HG03571 (cell line): ENCODE measurements around the gene ZNF845.
A peak's percentile ranks its signal among the peaks of the same experiment; 100 is the strongest.
"Not testable (repeated sequence)": the region's sequence is repeated elsewhere in the genome, so short reads cannot be mapped to it uniquely, and the experiment has no call there.

ENCODE experiments used
- ATAC-seq: cut with Tn5 transposase; IDR thresholded peaks from one replicate; pipeline ENCODE4 v1.9.1; 2021; ENCODE audit not compliant: unreplicated experiment

ZNF845 gene

DNA sequence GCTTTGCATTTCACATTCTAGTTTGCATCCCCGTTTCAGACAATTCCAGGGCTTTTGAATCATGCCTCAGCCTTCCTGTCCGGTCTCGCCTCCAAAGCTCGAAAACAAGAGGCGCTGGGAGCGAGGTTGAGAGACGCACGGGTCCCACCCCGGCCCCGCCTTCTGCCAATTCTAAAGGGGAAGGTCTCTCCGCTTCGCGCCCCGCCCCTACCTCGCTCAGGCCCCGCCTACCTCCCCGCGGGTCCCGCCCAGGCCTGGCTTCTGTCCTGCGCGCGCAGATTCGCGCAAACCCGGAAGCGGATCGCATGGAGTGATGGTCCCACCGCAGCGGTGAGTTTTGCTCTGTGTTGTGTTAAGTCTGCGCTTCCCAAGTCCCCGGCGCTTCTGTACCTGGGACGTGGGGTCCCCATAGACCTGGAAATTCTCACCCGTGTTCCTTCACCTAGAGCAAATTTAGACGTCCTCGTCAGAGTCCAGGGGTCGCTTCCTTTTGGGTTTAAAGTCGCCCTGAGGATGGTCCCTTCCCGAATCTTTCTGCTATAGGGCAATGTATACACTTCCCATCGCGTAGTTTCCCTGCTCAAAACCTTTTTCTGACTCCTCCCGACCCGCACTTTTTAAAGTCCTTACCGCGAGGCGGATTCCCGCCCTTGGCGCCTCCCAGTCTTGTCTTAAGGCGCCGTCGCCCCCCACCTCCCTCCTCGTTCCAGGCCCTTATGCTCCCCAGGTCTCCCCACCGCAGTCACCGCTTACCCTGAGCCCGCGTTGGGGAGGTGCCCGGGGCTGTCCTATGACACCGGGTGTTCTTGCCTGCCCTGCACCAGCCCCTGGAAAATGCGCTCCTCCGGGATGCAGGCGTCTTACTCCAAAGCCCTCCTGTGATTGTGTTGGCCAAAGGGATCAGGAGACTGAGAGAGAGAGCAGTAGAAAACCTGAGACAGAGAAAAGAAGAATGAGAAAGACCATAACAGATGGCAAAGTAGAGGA is at the start of gene ZNF845:
Gene ZNF845, plus strand, starts transcription at position 287 of the 987 bp plus-strand sequence. CDS start 7,559 bp downstream, outside the sequence.
- peak; percentile 97 for ATAC-seq

DNA sequence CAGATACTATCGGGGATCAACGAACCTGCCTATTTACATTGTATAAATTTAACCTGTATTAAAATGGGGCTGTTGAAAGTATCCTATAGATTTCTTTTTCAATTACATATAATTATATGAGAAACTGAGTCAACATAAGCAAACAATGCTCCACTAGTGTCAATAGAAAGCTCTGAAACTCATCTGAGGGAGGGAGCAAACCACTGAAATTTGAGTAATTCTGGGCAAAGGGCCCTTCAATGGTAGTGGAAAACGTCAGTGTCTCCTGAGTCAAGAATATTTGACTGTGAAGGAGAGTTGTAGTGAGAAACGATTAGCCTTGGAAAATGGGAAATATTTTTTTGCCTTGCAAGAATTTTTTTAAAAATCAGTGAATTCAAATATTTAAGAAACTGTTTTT is 48.5 kb upstream of the ZNF845 start:
- ATAC-seq: no peak

DNA sequence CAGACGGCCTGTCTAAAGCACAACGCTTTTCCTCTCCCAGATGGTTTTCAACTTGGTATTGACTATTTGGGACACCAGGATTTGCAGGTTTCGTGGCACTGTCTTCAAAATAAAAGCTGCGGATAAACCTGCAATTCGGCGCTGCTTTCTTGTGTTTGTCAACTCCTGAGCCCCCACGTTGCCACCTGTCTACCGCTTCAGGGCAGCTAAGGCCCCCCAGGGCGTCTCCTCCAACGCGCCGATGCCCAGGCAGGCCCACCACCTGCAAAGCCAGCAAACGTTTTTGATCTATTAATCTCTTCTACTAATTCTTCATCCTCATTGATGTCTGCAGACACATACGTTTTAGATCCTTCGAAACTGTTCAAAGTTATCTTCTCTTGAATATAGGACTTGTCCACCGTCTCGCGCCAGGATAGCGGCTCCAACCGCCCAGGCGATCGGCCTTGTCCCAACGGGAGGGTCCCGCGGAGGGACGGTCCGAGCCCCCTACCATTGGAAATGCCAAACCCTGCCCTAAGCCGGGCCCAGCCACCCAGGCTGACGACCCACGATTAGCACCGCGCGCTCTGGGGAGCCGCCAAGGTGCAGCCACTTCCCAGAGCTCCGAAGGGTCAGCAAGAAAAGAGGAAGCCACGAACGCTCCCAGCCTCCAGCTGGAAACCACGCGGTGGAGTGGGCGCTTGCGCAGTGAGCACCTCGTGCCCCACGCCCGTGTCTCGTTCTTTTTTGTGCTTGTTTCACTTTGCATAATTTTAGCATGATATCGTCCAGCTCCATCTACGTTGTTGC is 42.6 kb upstream of the ZNF845 start:
- no peak for ATAC-seq

DNA sequence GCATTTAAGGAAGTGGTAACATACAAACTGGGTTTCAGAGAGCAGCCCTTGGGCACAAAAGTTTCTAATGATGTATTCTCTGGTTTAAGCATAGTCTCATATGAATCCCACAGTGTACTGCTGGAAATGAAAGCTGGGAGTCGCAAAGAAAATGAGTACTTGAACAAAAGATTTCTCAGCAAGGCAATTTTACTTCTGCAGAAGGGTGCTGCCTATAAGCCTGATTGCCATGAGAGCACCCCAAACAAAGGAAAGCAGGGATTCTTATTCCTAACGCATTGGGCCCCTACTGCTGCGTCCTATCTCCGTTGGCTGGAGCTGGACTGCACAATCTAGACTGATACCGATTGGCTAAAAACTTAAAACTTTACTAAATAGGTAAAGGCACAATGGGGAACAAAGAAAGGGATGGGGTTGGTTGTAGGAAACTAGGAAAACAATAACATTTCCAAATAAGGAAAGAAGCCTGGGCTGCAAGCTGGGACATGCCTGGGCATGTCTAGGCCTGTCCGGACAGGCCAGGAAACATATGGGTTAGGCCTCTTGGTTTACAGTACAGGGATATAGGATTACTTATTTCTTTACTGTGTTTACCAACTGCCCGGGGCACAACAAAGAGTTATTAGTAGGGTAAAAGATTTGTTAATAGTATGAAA is 38.6 kb upstream of the ZNF845 start:
- ATAC-seq: no peak

DNA sequence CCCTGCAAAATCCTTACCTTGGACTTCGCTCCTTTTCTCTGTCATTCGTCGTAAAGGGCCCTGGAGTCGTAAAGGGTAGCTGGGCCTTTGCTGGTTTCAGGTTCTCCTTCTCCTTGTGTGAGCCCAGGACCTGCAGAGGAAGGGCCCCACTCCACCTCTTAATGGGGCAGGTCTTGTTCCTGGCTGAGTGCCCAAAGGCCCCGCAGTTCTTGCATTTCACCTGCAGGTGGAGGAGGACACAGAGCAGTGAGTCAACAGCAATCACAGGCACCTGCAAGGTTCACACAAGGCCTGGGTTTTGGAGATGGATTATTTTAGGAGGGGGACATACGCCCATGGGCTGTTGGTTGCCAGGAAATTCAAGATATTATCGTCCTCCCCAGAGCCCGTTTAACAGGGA is 32.2 kb upstream of the ZNF845 start:
- not testable (repeated sequence) for ATAC-seq

DNA sequence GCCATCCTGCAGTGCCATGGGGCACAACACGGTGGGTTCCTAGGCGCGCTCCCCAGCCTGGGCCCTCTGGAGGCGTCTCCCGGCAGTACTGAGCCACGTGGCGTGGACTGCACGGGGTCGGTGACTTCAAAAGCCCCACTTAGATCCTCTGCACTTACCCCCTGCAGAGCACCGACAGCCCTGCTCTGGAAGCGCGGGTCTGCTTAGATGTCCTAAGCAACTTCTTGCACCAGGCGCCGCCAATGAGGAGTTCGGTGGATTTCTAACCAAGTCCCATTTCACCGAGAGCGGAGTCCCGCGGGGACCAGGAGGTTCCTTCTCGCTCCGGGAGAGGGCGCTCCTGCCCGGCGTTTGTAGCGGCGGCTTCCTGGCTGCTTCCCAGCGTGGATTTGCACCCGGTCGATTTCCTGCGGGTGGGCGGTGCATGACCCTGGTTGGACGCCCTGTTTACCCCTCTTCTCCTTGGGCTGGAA is 25.2 kb upstream of the ZNF845 start:
- no peak for ATAC-seq

DNA sequence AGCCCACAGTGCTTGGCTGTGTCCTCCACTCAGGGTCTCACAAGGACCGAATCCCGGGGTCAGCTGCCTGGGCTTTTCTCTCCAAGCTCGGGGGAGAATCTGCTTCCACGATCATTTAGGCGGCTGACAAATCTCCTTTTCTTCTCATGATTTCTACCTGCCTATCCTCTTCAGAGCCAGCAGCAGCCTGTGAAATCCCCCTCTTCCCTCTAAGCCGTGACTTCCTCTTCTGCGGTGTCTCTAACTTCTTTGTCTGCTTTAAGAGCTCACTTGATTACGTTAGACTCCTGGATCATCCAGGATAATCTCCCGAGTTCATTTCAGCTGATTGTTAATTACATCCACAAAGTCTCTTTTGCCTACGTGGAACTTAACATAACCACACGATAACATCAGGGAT is 22.5 kb upstream of the ZNF845 start:
- ATAC-seq: no peak

DNA sequence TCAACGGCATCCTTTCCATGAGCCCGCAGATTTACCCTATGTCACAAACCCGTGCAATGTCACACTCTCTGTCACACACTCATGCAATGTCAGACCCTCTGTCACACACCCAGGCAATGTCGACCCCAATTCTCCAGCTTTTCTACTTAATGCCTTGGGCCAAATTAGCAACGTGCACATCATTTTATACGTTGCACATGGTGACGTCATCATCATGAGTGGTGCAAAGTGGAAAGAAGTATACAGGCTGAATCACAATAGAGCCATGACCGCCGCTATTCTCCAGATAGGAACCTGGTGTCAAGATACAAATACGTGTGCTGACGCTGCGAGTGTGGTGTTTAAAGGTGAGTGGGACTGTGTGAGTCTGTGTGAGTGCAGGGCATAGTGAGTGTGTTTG is 21.7 kb upstream of the ZNF845 start:
- ATAC-seq: no peak

DNA sequence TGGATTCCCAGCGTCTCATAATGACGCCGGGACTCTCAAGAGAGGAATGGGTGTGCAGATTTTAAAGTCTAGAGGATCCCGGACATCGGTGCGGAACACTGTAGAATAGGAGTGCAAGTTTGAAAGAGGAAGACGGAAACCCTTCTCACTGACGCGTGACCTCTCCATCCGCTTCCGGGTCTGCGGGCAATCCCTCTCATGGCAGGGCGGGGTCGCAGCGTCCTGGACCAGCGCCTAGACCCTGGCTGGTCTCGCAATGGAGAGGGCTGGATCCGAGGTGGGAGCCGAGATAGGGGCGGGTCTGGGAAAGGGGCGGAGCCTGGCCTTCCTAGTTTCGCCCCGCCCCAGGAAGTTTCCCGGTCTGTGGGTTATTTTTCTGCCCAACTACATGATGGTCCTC is 4.6 kb upstream of the ZNF845 start:
- no peak for ATAC-seq

DNA sequence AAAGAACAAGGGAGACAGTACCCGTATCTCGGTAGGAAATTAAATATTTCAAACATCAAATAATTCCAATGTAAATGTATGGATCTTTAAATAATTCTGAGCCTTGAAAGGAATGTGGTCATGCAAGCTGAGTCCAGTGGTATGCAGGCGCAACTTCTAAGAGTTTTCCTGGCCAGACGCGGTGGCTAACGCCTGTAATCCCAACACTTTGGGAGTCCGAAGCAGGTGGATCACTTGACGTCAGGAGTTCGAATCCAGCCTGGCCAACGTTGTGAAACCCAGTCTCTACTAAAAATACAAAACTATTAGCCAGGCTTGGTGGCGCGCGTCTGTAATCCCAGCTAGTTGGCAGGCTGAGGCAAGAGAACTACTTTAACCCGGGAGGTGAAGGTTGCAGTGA is 1.1 kb upstream of the ZNF845 start:
- no peak for ATAC-seq

DNA sequence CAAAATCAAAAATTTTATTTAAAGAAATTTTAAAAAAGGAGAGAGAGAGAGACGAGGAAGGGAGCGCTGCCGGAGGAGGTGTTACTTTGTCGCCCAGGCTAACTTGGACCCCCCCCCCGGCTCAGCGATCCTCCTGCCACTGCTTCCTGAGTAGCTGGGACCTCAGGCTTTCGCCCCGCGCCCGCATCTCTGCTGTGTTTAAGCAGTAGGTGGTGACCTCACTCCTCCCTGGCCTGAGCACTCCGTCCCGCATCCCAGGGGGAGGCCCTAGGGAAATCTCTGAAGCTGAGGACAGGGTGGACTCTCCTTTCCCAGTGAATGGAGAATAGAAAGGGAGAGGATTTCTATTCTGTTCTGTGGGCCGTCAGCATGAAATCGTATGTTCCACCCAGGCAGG is 485 bp upstream of the ZNF845 start:
- no peak for ATAC-seq

DNA sequence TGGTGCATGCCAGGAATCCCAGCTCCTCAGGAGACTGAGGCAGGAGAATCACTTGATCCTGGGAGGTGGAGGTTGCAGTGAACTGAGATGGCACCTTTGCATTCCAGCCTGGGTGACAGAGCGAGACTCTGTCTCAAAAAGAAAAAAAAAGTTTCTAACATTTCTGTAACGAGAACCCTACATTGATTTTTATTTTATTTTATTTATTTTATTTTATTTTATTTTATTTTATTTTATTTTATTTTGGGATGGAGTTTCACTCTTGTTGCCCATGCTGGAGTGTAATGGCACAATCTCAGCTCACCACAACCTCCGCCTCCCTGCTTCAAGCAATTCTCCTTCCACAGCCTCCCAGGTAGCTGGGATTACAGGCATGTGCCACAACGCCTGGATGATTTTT is 10.9 kb downstream of the ZNF845 start:
- ATAC-seq: not testable (repeated sequence)

DNA sequence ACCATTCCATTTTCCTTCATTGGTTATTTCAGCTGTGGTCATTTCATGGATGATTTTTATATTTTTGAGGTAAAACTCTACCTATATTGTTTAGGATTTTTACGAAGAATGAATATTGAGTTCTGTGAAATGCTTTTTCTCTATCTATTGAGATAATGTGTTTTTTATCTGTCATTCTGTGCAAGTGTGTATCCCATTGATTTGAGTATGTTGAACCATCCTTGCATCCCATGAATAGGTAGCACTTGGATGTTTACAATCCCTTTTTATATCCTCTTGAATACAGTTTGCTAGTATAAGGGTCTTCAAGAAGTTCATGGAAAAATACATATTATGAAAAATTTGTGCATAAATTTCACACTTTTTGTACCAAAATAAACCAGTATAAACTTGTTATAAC is 22.2 kb downstream of the ZNF845 start:
- ATAC-seq: no peak

DNA sequence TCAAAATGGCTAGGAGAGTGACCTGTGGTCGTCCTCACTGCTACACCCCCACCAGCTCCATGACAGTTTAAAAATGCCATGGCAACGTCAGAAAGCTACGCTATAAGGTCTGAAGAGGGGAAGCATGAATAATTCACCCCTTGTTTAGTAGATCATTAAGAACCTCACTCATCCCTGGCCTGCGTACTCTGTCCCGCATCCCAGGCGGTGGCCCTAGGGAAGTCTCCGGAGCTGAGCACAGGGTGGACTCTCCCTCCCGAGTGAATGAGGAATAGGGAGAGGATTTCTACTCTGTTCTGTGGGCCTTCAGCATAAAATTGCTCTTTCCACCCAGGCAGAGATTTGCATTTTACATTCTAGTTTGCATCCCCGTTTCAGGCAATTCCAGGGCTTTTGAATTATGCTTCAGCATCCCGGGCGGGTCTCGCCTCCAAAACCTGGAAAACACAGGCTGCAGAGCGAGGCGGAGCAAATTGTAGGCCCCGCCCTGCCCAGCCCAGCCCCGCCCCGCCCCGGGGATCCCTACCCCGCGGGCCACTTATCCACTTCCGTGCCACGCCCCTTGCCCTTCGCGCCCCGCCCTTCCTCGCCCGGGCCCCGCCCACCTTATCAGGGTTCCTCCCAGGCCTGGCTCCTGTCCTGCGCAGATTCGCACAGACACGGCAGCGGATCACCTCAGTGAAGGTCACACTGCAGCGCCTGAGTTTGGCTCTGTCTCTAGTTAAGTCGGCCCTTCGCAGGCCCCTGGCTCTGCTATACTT is 24.5 kb downstream of the ZNF845 start:
- ATAC-seq: no peak

DNA sequence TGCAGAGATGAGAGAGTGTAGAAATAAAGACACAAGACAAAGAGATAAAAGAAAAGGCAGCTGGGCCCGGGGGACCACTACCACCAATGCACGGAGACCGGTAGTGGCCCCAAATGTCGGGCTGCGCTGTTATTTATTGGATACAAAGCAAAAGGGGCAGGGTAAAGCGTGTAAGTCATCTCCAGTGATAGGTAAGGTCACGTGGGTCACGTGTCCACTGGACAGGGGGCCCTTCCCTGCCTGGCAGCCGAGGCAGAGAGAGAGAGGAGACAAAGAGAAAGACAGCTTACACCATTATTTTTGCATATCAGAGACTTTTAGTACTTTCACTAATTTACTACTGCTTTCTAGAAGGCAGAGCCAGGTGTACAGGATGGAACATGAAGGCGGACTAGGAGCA is 26.5 kb downstream of the ZNF845 start:
- not testable (repeated sequence) for ATAC-seq

DNA sequence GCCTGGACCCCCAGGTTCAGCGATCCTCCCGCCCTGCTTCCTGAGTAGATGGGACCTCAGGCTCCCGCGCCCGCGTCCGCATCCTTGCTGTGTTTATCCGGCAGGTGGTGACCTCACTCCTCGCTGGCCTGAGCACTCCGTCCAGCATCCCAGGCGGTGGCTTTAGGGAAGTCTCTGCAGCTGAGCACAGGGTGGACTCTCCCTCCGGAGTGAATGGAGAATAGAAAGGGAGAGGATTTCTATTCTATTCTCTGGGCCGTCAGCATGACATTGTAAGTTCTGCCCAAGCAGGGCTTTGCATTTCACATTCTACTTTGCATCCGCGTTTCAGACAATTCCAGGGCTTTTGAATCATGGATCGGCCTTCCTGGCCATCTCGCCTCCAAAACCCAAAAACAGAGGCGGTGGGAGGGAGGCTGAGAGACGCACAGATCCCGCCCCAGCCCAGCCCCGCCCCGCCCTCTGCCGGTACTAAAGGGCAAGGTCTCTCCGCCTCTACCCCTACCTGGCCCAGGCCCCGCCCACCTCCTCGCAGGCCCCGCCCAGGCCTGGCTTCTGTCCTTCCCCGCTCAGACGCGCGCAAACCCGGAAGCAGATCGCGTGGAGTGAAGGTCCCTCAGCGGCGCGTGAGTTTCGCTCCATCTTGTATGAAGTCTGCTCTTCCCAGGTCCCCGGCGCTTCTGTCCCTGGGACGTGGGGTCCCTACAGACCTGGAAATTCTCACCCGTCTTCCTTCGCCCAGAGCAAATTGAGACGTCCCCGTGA is 31.8 kb downstream of the ZNF845 start, which contains the start of gene ZNF525:
Gene ZNF525, plus strand, starts transcription at position 572 of the 765 bp plus-strand sequence. CDS start 6,577 bp downstream, outside the sequence.
- ATAC-seq: peak; percentile 94

DNA sequence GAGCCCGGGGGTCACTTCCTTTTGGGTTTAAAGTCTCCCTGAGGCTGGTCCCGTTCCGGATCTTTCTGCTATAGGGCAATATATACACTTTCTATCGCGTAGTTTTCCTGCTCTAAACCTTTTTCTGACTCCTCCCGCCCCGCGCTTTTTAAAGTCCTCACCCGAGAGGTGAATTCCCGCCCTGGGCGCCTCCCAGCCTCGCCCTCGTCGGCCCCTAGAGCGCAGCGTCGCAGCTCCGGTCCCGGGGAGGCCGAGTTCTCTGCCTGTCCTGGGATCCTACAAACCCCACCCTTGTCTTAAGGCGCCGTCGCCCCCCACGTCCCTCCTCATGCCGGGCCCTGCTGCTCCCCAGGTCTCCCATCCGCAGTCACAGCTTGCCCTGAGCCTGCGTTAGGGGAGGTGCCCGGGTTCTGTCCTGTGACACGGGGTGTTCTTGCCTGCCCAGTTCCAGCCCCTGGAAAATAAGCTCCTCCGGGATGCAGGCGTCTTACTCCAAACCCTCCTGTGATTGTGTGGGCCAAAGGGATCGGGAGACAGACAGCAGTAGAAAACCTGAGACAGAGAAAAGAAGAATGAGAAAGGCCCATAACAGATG is 32.4 kb downstream of the ZNF845 start:
- peak; percentile 43 for ATAC-seq

DNA sequence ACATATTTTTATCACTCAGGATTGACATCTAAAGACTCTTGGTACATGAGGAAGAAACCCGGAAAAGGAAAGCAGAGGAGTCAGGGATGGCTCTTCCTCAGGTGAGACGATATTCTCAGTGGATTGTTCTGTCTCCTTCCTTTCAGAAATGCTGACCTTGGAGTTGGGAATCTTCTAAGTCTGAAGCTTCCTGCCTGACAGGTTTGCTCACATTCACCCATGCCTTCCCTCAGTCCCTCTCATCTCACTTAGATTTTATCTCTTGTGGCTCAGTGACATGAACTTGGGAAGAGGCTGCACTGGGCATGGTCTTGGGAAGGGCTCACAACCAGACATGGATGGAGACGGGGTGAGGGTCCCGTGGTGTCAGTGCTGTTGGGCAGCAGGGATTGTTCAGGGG is 38.6 kb downstream of the ZNF845 start:
- ATAC-seq: no peak

DNA sequence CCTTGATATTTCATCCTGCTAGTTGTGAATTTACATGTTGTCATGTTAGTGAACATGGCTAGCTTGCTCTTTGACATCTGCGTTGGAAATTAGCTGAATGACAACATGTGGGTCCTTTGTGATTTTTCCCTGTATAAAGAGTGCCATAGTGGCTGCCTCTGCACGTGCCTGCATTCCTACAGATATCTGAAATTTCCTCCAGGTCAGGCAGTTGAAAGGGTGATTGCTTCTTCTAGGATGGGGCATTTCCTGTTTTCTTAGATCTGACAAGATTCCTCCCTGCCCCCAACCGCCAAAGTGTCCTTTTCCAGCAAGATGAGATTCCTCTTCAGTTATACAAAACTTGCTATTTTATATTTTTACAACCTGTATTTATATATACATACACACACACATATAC is 40.7 kb downstream of the ZNF845 start:
- no peak for ATAC-seq
